ENCODE data around the gene SH3RF1. TPM values are rescaled to one million over a fixed set of nuclear protein-coding genes. Genes with fewer than 3 reads are reported as not detected.

SH3RF1 gene
- total and polyA plus RNA-seq, 2 of the 13 experiments (the other 11 are each of a cell fraction or from before 2014, with no cell fraction given), result 3.1 to 3.2 TPM

DNA sequence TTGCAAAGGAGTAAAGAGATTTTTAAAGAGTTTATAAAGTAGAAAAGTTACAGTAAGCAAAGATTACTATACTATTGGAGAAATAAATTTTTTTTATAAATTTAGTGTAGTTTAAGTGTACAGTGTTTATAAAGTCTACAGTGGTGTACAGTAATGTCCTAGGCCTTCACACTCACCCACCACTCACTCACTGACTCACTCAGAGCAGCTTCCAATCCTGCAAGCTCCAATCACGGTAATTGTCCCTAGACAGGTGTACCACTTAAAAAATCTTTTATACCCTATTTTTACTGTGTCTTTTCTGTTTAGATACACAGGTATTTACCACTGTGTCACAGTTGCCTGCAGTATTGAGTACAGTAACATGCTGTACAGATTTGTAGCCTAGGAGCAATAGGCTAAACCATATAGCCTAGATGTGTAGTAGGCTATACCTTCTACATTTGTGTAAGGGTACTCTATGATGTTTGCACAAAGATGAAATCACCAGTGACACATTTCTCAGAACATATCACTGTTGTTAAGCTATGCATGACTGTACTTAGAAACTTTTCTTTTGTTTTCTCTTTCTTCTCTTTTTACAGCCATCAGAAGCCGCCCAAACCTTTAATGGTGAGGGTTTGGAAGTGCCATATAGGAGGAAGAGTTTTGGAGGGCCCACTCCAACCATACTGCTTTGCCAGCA, 11.8 kb upstream of the SH3RF1 start (continued):
- TF ChIP-seq, protein P1, sequence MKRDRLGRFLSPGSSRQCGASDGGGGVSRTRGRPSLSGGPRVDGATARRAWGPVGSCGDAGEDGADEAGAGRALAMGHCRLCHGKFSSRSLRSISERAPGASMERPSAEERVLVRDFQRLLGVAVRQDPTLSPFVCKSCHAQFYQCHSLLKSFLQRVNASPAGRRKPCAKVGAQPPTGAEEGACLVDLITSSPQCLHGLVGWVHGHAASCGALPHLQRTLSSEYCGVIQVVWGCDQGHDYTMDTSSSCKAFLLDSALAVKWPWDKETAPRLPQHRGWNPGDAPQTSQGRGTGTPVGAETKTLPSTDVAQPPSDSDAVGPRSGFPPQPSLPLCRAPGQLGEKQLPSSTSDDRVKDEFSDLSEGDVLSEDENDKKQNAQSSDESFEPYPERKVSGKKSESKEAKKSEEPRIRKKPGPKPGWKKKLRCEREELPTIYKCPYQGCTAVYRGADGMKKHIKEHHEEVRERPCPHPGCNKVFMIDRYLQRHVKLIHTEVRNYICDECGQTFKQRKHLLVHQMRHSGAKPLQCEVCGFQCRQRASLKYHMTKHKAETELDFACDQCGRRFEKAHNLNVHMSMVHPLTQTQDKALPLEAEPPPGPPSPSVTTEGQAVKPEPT (CRISPR knock-in tag; IDR thresholded peaks at IDR 0.05; ENCODE audit: low read depth), result no peak
- TF ChIP-seq TBL1XR1 (IDR thresholded peaks at IDR 0.05; ENCODE audit: borderline replicate concordance, low read length, partially characterized antibody) (no peak), ZNF329 (CRISPR knock-in tag; IDR thresholded peaks at IDR 0.05; ENCODE audit: low read depth) (no peak), KAT2B (IDR thresholded peaks at IDR 0.05; ENCODE audit: borderline replicate concordance, low read depth, low read length) (no peak), HOXA3 (CRISPR knock-in tag; IDR thresholded peaks at IDR 0.05) (no peak), ZNF768 (CRISPR knock-in tag; IDR thresholded peaks at IDR 0.05) (no peak), POLR2AphosphoS5 (IDR thresholded peaks at IDR 0.05; ENCODE audit: low read depth, low read length) (no peak), SP5 (CRISPR knock-in tag; IDR thresholded peaks at IDR 0.05; ENCODE audit: borderline replicate concordance, low read depth) (no peak), ZSCAN30 (CRISPR knock-in tag; IDR thresholded peaks at IDR 0.05) (no peak)
- TF ChIP-seq, protein P2, sequence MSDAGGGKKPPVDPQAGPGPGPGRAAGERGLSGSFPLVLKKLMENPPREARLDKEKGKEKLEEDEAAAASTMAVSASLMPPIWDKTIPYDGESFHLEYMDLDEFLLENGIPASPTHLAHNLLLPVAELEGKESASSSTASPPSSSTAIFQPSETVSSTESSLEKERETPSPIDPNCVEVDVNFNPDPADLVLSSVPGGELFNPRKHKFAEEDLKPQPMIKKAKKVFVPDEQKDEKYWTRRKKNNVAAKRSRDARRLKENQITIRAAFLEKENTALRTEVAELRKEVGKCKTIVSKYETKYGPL (CRISPR knock-in tag; IDR thresholded peaks at IDR 0.05), result no peak

DNA sequence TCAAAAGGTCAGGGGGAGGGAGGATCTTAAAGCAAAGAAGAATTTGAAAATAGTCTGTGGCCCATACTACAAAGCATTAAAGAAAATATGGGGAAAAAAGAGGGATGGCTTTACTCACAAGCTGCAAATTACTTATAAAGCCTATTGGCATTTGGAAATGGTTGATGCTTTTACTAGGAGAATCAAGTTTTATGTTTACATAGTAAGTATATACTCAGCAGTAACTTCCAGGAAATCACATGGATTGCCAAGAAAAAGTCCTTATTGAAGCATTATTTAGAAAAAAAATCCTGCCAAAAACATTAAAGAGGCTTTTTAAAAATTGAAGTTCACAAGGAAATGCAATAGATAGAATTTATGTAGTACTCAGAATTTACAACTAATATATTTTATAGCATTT, 8.4 kb upstream of the SH3RF1 start:
- Histone ChIP-seq H3K9ac (ENCODE audit: insufficient read depth, low read depth, low read length) (no peak overlapping the region), H3K27me3 (ENCODE audit: control insufficient read depth in 1 of 2, insufficient read depth in 2 of 2, low read length in 2 of 2) (no peaks in the 10 kb centered on the region), H3K4me3 (replicated peaks in 1 of 3; ENCODE audit: insufficient read depth in 1 of 3, low read depth in 2 of 3, low read length in 3 of 3) (no peak overlapping the region), H3K79me2 (ENCODE audit: insufficient read depth, low read length) (no peaks in the 10 kb centered on the region), H3K36me3 (replicated peaks in 1 of 2; ENCODE audit: control insufficient read depth in 1 of 2, insufficient read depth in 2 of 2, low read length in 2 of 2) (no peaks in the 10 kb centered on the region), H3K4me2 (ENCODE audit: low read depth, low read length) (no peak overlapping the region), H3K27ac (ENCODE audit: extremely low read length, insufficient read depth, low read length) (no peak overlapping the region), H3K9me3 (ENCODE audit: low read length) (no peaks in the 10 kb centered on the region), H2AFZ (ENCODE audit: low read length) (no peak overlapping the region), H4K20me1 (ENCODE audit: insufficient read depth, low read length) (no peaks in the 10 kb centered on the region), H3K4me1 (ENCODE audit: insufficient read depth, low read length) (no peaks in the 10 kb centered on the region)
- in situ Hi-C loops (cut with HindIII; ENCODE audit: extremely low pct_ligation_motif_present, low pct_unique_long_range_greater_than_20kb) (no loop called here), intact Hi-C loops (cut with micrococcal nuclease; ENCODE audit: unreplicated experiment) (no loop called here)
- POLR2A ChIA-PET, result no interaction called here
- TF ChIP-seq, protein P3, sequence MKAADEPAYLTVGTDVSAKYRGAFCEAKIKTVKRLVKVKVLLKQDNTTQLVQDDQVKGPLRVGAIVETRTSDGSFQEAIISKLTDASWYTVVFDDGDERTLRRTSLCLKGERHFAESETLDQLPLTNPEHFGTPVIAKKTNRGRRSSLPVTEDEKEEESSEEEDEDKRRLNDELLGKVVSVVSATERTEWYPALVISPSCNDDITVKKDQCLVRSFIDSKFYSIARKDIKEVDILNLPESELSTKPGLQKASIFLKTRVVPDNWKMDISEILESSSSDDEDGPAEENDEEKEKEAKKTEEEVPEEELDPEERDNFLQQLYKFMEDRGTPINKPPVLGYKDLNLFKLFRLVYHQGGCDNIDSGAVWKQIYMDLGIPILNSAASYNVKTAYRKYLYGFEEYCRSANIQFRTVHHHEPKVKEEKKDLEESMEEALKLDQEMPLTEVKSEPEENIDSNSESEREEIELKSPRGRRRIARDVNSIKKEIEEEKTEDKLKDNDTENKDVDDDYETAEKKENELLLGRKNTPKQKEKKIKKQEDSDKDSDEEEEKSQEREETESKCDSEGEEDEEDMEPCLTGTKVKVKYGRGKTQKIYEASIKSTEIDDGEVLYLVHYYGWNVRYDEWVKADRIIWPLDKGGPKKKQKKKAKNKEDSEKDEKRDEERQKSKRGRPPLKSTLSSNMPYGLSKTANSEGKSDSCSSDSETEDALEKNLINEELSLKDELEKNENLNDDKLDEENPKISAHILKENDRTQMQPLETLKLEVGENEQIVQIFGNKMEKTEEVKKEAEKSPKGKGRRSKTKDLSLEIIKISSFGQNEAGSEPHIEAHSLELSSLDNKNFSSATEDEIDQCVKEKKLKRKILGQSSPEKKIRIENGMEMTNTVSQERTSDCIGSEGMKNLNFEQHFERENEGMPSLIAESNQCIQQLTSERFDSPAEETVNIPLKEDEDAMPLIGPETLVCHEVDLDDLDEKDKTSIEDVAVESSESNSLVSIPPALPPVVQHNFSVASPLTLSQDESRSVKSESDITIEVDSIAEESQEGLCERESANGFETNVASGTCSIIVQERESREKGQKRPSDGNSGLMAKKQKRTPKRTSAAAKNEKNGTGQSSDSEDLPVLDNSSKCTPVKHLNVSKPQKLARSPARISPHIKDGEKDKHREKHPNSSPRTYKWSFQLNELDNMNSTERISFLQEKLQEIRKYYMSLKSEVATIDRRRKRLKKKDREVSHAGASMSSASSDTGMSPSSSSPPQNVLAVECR (CRISPR knock-in tag; IDR thresholded peaks at IDR 0.05; ENCODE audit: borderline replicate concordance), result no peak
- TF ChIP-seq ELF1 (CRISPR knock-in tag; IDR thresholded peaks at IDR 0.05), result no peak
- TF ChIP-seq, protein P4, sequence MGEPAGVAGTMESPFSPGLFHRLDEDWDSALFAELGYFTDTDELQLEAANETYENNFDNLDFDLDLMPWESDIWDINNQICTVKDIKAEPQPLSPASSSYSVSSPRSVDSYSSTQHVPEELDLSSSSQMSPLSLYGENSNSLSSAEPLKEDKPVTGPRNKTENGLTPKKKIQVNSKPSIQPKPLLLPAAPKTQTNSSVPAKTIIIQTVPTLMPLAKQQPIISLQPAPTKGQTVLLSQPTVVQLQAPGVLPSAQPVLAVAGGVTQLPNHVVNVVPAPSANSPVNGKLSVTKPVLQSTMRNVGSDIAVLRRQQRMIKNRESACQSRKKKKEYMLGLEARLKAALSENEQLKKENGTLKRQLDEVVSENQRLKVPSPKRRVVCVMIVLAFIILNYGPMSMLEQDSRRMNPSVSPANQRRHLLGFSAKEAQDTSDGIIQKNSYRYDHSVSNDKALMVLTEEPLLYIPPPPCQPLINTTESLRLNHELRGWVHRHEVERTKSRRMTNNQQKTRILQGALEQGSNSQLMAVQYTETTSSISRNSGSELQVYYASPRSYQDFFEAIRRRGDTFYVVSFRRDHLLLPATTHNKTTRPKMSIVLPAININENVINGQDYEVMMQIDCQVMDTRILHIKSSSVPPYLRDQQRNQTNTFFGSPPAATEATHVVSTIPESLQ (CRISPR knock-in tag; conservative IDR thresholded peaks at IDR 0.05), result no peak
- ATAC-seq (no peak), FAIRE-seq (no peak), DNase-seq (ENCODE audit: low spot score) (no peak)
- CTCF ChIA-PET (ENCODE audit: low intra/inter-chr PET ratio, low total read pairs), result no interaction called here
- no TSS peak for BruUV-seq (replicated peaks)

Measured in HepG2 (cell line).